Endometrial microvascular endothelial cells (primary cell): ENCODE results near the gene TBC1D14. TPM values are rescaled to one million over a fixed set of nuclear protein-coding genes. Genes with fewer than 3 reads are reported as not detected.
"Not testable (repeated sequence)": the region's sequence is repeated elsewhere in the genome, so short reads cannot be mapped to it uniquely, and the experiment has no call there.

Experiments
- in situ Hi-C: cut with HindIII; loops from 2 replicates; pipeline ENCODE4 v1.10.0; 2017; ENCODE audit warnings: low sequenced_read_pairs, low pct_unique_long_range_greater_than_20kb; ENCODE audit errors: inconsistent ontology term
- total RNA-seq: library from RNA; depleted of rRNA; stranded (reverse); fragments of >200 nt; gene quantifications from one replicate; pipeline ENCODE4 v1.2.3, GENCODE V29; 2015; ENCODE audit errors: inconsistent ontology term

The TBC1D14 gene
- total RNA-seq, 1 donor from 2014 or later, result 14.5 TPM

- in situ Hi-C loops, result no loop called here
Measured at GRCh38 chr4:6960154-6960553, 50.5 kb downstream of the TBC1D14 start.

- in situ Hi-C loops, result no loop called here
Measured at GRCh38 chr4:6960628-6961412, 51.2 kb downstream of the TBC1D14 start.

GRCh38 chr4:6961496-6962210, 52.0 kb downstream of the TBC1D14 start:
- in situ Hi-C loops, result no loop called here

GRCh38 chr4:6962211-6963041, 52.8 kb downstream of the TBC1D14 start:
- in situ Hi-C loops, result no loop called here

GRCh38 chr4:6963139-6963611, 53.5 kb downstream of the TBC1D14 start:
- in situ Hi-C loops, result no loop called here

GRCh38 chr4:6964858-6965257, 55.2 kb downstream of the TBC1D14 start:
- in situ Hi-C loops, result no loop called here

GRCh38 chr4:6965329-6965728, 55.7 kb downstream of the TBC1D14 start:
- in situ Hi-C loops, result no loop called here

GRCh38 chr4:6967846-6968340, 58.3 kb downstream of the TBC1D14 start:
- in situ Hi-C loops, result no loop called here

GRCh38 chr4:6968496-6968895, 58.9 kb downstream of the TBC1D14 start:
- in situ Hi-C loops, result no loop called here

- in situ Hi-C loops, result no loop called here
Measured at GRCh38 chr4:6969826-6970800, 60.5 kb downstream of the TBC1D14 start.

- in situ Hi-C loops, result no loop called here
Measured at GRCh38 chr4:6971536-6972374, 62.1 kb downstream of the TBC1D14 start.

- in situ Hi-C loops, result no loop called here
Measured at GRCh38 chr4:6972375-6972650, 62.7 kb downstream of the TBC1D14 start.

GRCh38 chr4:6972911-6973310, 63.3 kb downstream of the TBC1D14 start:
- in situ Hi-C loops, result no loop called here

- in situ Hi-C loops, result no loop called here
Measured at GRCh38 chr4:6974138-6974848, 64.7 kb downstream of the TBC1D14 start.

GRCh38 chr4:6977846-6978245, 68.2 kb downstream of the TBC1D14 start:
- in situ Hi-C loops, result not testable (repeated sequence)

- in situ Hi-C loops, result no loop called here
Measured at GRCh38 chr4:6983544-6984142, 74.0 kb downstream of the TBC1D14 start.
